HCT116 (cell line): Measurements from ENCODE around the gene LHPP. TPM values are rescaled to one million over a fixed set of nuclear protein-coding genes. Genes with fewer than 3 reads are reported as not detected.
A peak's percentile ranks its signal among the peaks of the same experiment; 100 is the strongest.

Source experiments
- ATAC-seq: fragments of 200-7000 bp; cut with Tn5 transposase; 2 replicates; pipeline ENCODE4 v1.9.1; 2020; ENCODE audit warnings: mild to moderate bottlenecking, moderate library complexity
- BruUV-seq: library from RNA; stranded (reverse); fragments of 400-500 nt; replicated peaks from 2 replicates; lab custom pipeline; 2021; lab: Mats Ljungman, UMichigan
- CTCF ChIA-PET: fragments of 300-600 bp; sonication (Branson Sonifier 250); formaldehyde crosslinking; loops from one replicate; lab custom pipeline; 2021; ENCODE audit warnings: antibody characterized with exemption; lab: Charles Lee
- POLR2A ChIA-PET: fragments of 300-600, 350-600 bp; sonication (Branson Sonifier 250); formaldehyde crosslinking; loops from one replicate; lab custom pipeline; 2021; ENCODE audit warnings: antibody characterized with exemption; lab: Charles Lee
- RAD21 ChIA-PET, 2 experiments: fragments of 300-600 bp; sonication (Branson Sonifier 250); formaldehyde crosslinking; loops; one replicate each; lab custom pipeline; 2023; ENCODE audit warnings: low total read pairs in 2 of 2; ENCODE audit not compliant: uncharacterized antibody in 2 of 2, unreplicated experiment in 2 of 2, low non-redundant PET in 1 of 2; lab: Charles Lee
- DNase-seq: peaks from one replicate; pipeline ENCODE4 v3.0.0-alpha.2; 2010; ENCODE audit warnings: low read depth, low spot score
- H2AFZ ChIP-seq: fragments of 200-600 bp; shearing (Covaris generic), sonication (generic); 2 replicates; pipeline ENCODE4 v1.6.1; 2017; ENCODE audit warnings: low read depth, mixed run types, mixed read lengths, antibody characterized with exemption, low read length; ENCODE audit not compliant: poor library complexity, severe bottlenecking
- H3K27ac ChIP-seq: 2 replicates; pipeline ENCODE4 v1.5.1; 2012; ENCODE audit warnings: low read depth, low read length
- H3K27me3 ChIP-seq: fragments of 200-600 bp; sonication (generic); 2 replicates; pipeline ENCODE4 v1.6.1; 2016; ENCODE audit warnings: mixed run types, low read length, mixed read lengths; ENCODE audit not compliant: insufficient read depth
- H3K36me3 ChIP-seq, 2 experiments: fragments of 200-500 bp in 1 of 2; fragments of 200-600 bp in 1 of 2; sonication (Bioruptor generic) in 1 of 2; sonication (generic) in 1 of 2; 2 replicates each; pipeline versions ENCODE4 v1.5.1 to v1.6.1; 2014 to 2016; ENCODE audit warnings: low read length in 2 of 2, inconsistent platforms in 1 of 2, mixed read lengths in 1 of 2, mixed run types in 1 of 2; ENCODE audit not compliant: insufficient read depth in 2 of 2, control insufficient read depth in 1 of 2
- H3K4me1 ChIP-seq, 2 experiments: fragments of 200-600 bp in 1 of 2; sonication (generic) in 1 of 2; 2 replicates each; pipeline versions ENCODE4 v1.5.1 to v1.6.1; 2012 to 2017; ENCODE audit warnings: low read length in 2 of 2, inconsistent platforms in 1 of 2, mild to moderate bottlenecking in 1 of 2, mixed read lengths in 1 of 2, mixed run types in 1 of 2, moderate library complexity in 1 of 2; ENCODE audit not compliant: insufficient read depth in 2 of 2, control insufficient read depth in 1 of 2
- H3K4me2 ChIP-seq: fragments of 200-600 bp; sonication (generic); 2 replicates; pipeline ENCODE4 v1.6.1; 2017; ENCODE audit warnings: mixed run types, low read length, mixed read lengths
- H3K4me3 ChIP-seq, 2 experiments: fragments of 200-600 bp in 1 of 2; sonication (generic) in 1 of 2; replicated peaks in 1 of 2; 2 replicates each; pipeline ENCODE4 v1.5.1; 2011 to 2016; ENCODE audit warnings: low read length in 2 of 2, control low read depth in 1 of 2, low read depth in 1 of 2, mild to moderate bottlenecking in 1 of 2, mixed read lengths in 1 of 2, mixed run types in 1 of 2
- H3K79me2 ChIP-seq: fragments of 200-600 bp; sonication (generic); 2 replicates; pipeline ENCODE4 v1.6.1; 2017; ENCODE audit warnings: mild to moderate bottlenecking, mixed run types, low read length, moderate library complexity, mixed read lengths; ENCODE audit not compliant: insufficient read depth
- H3K9ac ChIP-seq: fragments of 200-600 bp; sonication (generic); 2 replicates; pipeline ENCODE4 v1.6.1; 2016; ENCODE audit warnings: low read length, mixed read lengths
- H3K9me2 ChIP-seq: fragments of 200-600 bp; sonication (generic), shearing (Covaris generic); 2 replicates; pipeline ENCODE4 v1.6.1; 2017; ENCODE audit warnings: mixed run types, mild to moderate bottlenecking, moderate library complexity; ENCODE audit not compliant: insufficient read depth
- H3K9me3 ChIP-seq, 2 experiments: fragments of 200-500 bp in 1 of 2; fragments of 200-600 bp in 1 of 2; sonication (Bioruptor generic) in 1 of 2; sonication (generic) in 1 of 2; 2 replicates each; pipeline ENCODE4 v1.6.1; 2014 to 2017; ENCODE audit warnings: low read length in 2 of 2, mixed read lengths in 2 of 2, inconsistent platforms in 1 of 2, low read depth in 1 of 2, mild to moderate bottlenecking in 1 of 2, mixed run types in 1 of 2, moderate library complexity in 1 of 2; ENCODE audit not compliant: control insufficient read depth in 1 of 2, insufficient read depth in 1 of 2
- H4K20me1 ChIP-seq: fragments of 200-600 bp; sonication (generic), shearing (Covaris generic); 2 replicates; pipeline ENCODE4 v1.6.1; 2017; ENCODE audit warnings: mixed run types, mild to moderate bottlenecking, moderate library complexity; ENCODE audit not compliant: insufficient read depth
- JUND ChIP-seq: IDR thresholded peaks from 2 replicates; pipeline ENCODE4 v1.6.1; 2012
- POLR2AphosphoS5 ChIP-seq: IDR thresholded peaks from 2 replicates; pipeline ENCODE4 v1.6.1; 2011; ENCODE audit warnings: mild to moderate bottlenecking, low read depth, low read length, moderate library complexity
- ZFX ChIP-seq: fragments of 450-650 bp; IDR thresholded peaks from 2 replicates; pipeline ENCODE4 v1.6.1; 2017
- ZNF274 ChIP-seq: fragments of 200-500 bp; sonication (Bioruptor generic); IDR thresholded peaks from 2 replicates; pipeline ENCODE4 v1.6.1; 2014; ENCODE audit warnings: mild to moderate bottlenecking, low read depth, low read length, inconsistent platforms
- intact Hi-C: fragments of 100-400 bp; cut with micrococcal nuclease; formaldehyde crosslinking; loops from 2 replicates; pipeline ENCODE4 v1.10.0; 2022
- total RNA-seq: library from RNA; stranded (reverse); gene quantifications from one replicate; pipeline ENCODE4 v1.2.1, GENCODE V29; 2021; ENCODE audit not compliant: unreplicated experiment
- TF ChIP-seq, protein P1 (sequence below): IDR thresholded peaks from 2 replicates; pipeline ENCODE4 v1.6.1; 2012
- TF ChIP-seq, protein P2 (sequence below), 3 experiments: fragments of 200-600 bp in 1 of 3; sonication (generic) in 1 of 3; IDR thresholded peaks in 2 of 3; conservative IDR thresholded peaks in 1 of 3; 2 replicates each; pipeline ENCODE4 v1.5.1; 2012 to 2017; ENCODE audit warnings: low read depth in 2 of 3, low read length in 2 of 3, antibody characterized with exemption in 1 of 3, borderline replicate concordance in 1 of 3, control low read depth in 1 of 3, mild to moderate bottlenecking in 1 of 3, mixed read lengths in 1 of 3, mixed run types in 1 of 3, moderate library complexity in 1 of 3; ENCODE audit not compliant: insufficient read depth in 1 of 3

The LHPP gene
- total RNA-seq, 1 experiment from 2014 or later = 45.8 TPM

DNA sequence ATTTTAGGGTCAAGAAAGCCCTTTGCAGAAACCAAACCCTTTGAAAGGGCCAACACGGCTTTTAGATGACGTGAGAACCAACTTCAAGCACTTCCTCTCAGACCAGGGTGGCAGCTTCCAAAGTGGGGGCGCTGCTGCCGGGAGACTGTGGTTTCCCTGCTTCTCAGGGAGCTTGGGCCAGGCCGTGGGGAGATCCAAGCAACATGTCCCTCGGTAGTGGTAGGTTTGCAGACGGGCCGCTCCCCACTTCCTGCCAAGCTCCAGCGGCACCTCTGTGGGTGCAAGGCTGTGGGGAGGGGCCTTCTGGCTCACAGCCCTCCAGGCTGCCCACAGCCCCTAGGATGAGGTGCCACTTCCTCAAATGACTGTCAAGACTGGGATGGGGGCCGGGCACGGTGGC lies 150.1 kb downstream of the LHPP start:
- Histone ChIP-seq H3K9me2 (no peaks in the 10 kb centered on the region), H3K27ac (no peak overlapping the region), H3K27me3 (no peaks in the 10 kb centered on the region), H3K4me1 (peaks cover 7 to 14% of the 10 kb centered on the region in 2 experiments; a peak in 3 of 4 replicates), H3K9ac (no peak overlapping the region), H2AFZ (no peak overlapping the region), H4K20me1 (no peaks in the 10 kb centered on the region), H3K36me3 (no peaks in the 10 kb centered on the region), H3K4me2 (no peak overlapping the region), H3K4me3 (no peak overlapping the region), H3K9me3 (no peaks in the 10 kb centered on the region), H3K79me2 (no peaks in the 10 kb centered on the region)
- intact Hi-C loops = no loop called here
- ChIA-PET RAD21 (no interaction called here), CTCF (interaction anchor here (1.7 kb wide), 1 partner anchor 130 kb away, joined by 4 read pairs; no protein-coding TSS in a partner anchor), POLR2A (no interaction called here)
- TF ChIP-seq, protein P1, sequence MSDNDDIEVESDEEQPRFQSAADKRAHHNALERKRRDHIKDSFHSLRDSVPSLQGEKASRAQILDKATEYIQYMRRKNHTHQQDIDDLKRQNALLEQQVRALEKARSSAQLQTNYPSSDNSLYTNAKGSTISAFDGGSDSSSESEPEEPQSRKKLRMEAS = no peak
- no peak for TF ChIP-seq JUND
- DNase-seq = no peak
- no peak for ATAC-seq
- no TSS peak for BruUV-seq

- H3K27ac ChIP-seq = no peak overlapping the region
- intact Hi-C loops = no loop called here
- peaks cover 7 to 14% of the 10 kb centered on the region in 2 experiments; a peak in 3 of 4 replicates for H3K4me1 ChIP-seq
- peak overlapping the region; percentile 52 for H3K4me2 ChIP-seq
- DNase-seq (peak; percentile 13), ATAC-seq (peak; percentile 82)
- RAD21 ChIA-PET = no interaction called here
- no peaks in the 10 kb centered on the region for H3K9me3 ChIP-seq
- POLR2A ChIA-PET = no interaction called here
- H3K9me2 ChIP-seq = no peaks in the 10 kb centered on the region
- no TSS peak for BruUV-seq
- no peak overlapping the region for H3K4me3 ChIP-seq
- H3K27me3 ChIP-seq = no peaks in the 10 kb centered on the region
- H3K36me3 ChIP-seq = no peaks in the 10 kb centered on the region
- TF ChIP-seq, protein P1 = no peak
- TF ChIP-seq POLR2AphosphoS5 (no peak), ZFX (no peak; the same call in 1 of the 2 replicates), ZNF274 (no peak)
- TF ChIP-seq, protein P2, sequence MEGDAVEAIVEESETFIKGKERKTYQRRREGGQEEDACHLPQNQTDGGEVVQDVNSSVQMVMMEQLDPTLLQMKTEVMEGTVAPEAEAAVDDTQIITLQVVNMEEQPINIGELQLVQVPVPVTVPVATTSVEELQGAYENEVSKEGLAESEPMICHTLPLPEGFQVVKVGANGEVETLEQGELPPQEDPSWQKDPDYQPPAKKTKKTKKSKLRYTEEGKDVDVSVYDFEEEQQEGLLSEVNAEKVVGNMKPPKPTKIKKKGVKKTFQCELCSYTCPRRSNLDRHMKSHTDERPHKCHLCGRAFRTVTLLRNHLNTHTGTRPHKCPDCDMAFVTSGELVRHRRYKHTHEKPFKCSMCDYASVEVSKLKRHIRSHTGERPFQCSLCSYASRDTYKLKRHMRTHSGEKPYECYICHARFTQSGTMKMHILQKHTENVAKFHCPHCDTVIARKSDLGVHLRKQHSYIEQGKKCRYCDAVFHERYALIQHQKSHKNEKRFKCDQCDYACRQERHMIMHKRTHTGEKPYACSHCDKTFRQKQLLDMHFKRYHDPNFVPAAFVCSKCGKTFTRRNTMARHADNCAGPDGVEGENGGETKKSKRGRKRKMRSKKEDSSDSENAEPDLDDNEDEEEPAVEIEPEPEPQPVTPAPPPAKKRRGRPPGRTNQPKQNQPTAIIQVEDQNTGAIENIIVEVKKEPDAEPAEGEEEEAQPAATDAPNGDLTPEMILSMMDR (IDR thresholded peaks at IDR 0.05 in 2 of 3, conservative IDR thresholded peaks at IDR 0.05 in 1 of 3; ENCODE audit: borderline replicate concordance in 1 of 3, insufficient read depth in 1 of 3, low read depth in 2 of 3, low read length in 2 of 3) = 0 out of 6 replicates have a peak, but pooled peaks of 1 of the 3 experiments have one; percentile 8
- peak overlapping the region; percentile 6; the same call in 1 of the 2 replicates for H3K9ac ChIP-seq
- H3K79me2 ChIP-seq = no peaks in the 10 kb centered on the region
- H2AFZ ChIP-seq = no peak overlapping the region
- H4K20me1 ChIP-seq = no peaks in the 10 kb centered on the region
- CTCF ChIA-PET = interaction anchor here (1.7 kb wide), 1 partner anchor 129 kb away, joined by 4 read pairs; no protein-coding TSS in a partner anchor
These were observed 151.2 kb downstream of the LHPP start for GRCh38 chr10:124612611-124613498.
